Activated CD4-positive, alpha-beta T cell treated with anti-CD3 and anti-CD28 coated beads, Interleukin-2, amount 50 U/mL, for 16 hours (primary cell): ENCODE results near the gene TMEM114.

Experiments
- DNase-seq: peaks from one replicate; pipeline ENCODE4 v3.0.0-alpha.2; 2020

Gene TMEM114

GRCh38 chr16:8543258-8543657 lies 47.1 kb downstream of the TMEM114 start:
- no peak for DNase-seq

- no peak for DNase-seq
These were observed 47.9 kb downstream of the TMEM114 start for GRCh38 chr16:8542393-8542792.

GRCh38 chr16:8541868-8542267 lies 48.4 kb downstream of the TMEM114 start:
- DNase-seq: no peak

DNA sequence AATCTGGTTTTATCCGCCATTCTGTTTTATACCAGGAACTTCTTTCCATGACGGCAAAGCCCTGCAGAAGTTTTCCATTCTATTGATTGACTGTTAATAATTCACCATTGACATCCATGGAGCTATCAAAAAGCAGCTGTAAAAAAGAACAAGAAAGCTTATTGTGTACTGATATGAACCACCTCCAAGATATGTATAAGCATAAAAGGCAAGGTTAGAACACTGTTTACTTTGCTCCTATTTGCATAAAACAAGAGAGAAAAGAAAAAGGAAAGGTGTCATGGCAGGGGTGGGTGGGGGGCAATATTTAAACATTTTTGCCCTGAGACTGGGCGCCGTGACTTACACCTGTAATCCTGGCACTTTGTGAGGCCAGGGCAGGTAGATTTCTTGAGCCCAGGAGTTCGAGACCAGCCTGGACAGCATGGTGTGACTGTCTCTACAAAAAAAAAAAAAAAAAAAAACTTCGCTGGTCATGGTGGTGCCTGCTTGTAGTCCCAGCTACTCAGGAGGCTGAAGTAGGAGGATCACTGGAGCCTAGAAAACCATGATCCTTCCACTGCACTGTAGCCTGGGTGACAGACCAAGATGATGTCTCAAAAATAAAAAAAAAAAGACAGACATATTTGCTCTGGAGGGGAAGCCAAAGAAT lies 52.5 kb downstream of the TMEM114 start:
- DNase-seq: no peak

DNA sequence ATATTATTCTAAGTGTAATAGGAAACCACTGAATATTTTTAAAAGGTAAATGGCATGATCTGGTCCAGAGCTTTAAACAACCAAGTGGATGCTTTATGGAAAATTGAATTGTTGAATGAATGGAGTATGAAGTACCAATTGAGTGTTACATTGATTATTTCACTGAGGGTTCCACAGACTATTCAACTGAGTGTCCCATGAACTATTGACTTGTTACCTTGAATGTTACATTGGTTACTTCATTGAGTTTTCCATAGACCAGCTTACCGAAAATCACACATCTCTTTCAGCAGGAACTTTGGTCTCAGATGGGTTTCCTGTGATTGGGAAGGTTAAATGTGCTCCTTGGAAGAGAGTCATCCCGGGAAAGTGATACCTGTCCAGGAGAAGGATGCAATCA lies 56.8 kb downstream of the TMEM114 start:
- no peak for DNase-seq

DNA sequence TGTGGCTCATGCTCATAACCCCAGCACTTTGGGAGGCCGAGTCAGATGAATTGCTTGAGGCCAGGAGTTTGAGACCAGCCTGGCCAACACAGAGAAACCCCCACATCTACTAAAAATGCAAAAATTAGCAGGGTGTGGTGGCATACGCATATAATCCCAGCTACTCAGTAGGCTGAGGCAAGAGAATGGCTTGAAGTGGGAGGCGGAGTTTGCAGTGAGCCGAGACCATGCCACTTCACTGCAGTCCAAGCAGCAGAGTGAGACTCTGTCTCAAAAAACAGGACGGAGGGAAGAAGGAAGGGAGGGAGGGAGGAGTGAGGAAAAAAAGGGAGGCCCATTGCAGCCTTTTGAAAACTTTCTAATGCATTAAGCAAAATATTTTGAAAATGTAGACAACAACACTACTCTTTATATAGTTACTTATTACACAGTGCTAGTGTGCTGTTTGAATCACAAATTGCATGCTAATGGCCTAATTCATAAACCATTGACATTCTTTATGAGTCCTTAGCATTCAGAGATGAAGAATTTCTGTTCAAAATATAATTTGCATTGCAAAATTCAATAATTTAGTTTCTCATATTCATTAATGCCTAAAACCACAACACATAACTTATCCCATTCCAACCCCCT lies 59.4 kb downstream of the TMEM114 start:
- DNase-seq: no peak

DNA sequence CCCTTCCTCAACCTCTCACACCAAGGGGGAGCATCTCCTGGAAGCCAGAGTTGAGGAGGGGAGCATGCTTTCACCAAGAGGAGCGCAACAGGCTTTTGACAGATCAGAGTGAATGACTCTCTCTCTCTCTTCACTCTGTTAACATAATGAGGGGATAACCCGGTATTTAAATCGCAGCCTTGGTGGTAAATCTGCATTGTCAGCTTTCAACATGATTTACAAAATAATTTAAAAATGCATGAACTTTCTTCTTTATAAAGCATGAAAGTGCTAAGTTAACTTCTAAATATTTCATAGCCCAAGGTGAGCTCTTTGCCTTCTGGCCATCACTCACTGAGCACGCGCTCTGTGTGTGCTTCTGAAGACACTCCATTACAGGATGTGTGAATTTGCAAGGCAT lies 61.8 kb downstream of the TMEM114 start:
- no peak for DNase-seq

DNA sequence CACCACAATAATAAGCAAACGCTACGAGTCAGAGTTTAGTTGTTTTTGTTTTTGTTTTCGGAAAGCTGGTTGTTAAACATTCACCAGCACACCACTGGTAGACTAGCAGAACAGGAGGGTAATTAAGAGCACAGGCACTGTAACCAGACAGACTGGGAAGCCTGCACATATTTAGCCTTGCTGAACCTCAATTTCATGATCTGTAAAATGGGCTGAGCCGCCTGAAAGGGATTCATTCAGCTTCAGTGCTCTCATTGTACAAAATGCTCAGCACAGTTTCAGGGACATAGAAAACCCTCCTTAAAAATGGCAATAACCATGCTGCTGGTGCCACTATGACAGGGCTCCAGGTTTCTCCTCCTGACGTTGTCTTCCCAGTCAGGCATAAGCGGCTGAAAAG lies 66.4 kb downstream of the TMEM114 start:
- DNase-seq: no peak

DNA sequence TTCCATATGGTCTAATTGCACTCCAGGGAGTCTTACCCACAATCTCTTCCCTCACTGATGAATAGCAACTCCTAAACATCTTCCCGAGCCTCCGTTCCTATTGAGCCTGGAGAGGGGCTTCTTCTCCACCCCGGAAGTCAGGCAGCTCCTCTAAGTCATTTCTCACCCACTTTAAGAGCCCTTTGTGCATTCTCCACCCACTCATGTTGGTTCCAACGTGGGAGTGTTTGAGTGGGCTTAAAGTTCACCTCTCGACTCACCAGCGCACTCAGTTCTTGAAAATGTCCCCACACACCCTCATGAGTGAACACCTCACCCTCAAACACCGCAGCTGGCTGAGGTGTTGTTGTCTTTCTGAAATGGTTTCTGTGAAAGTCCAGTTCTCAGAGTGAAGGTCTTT lies 67.6 kb downstream of the TMEM114 start:
- DNase-seq: no peak

GRCh38 chr16:8519643-8520042 lies 70.7 kb downstream of the TMEM114 start:
- DNase-seq: no peak
